GM13976 (cell line): ENCODE results near the gene NACAD.
A peak's percentile ranks its signal among the peaks of the same experiment; 100 is the strongest.

Experiments used
- DNase-seq: peaks from one replicate; pipeline ENCODE4 v3.0.0; 2012; ENCODE audit warnings: low spot score
- in situ Hi-C: fragments of 300-500 bp; cut with MboI; formaldehyde crosslinking; loops from one replicate; pipeline ENCODE4 v1.12.0; 2022; ENCODE audit warnings: low sequenced_read_pairs, mixed read lengths, inconsistent platforms; ENCODE audit not compliant: unreplicated experiment
- TF ChIP-seq, protein P1 (sequence below): IDR thresholded peaks from 2 replicates; pipeline ENCODE4 v1.5.1; 2012; ENCODE audit warnings: borderline replicate concordance, mild to moderate bottlenecking; ENCODE audit not compliant: insufficient read depth; ENCODE audit errors: extremely low read depth, missing control alignments, control extremely low read depth

NACAD gene

GRCh38 chr7:45102785-45103712 lies 14.3 kb upstream of the NACAD start:
- no peak for DNase-seq
- in situ Hi-C loops = no loop called here
- TF ChIP-seq, protein P1, sequence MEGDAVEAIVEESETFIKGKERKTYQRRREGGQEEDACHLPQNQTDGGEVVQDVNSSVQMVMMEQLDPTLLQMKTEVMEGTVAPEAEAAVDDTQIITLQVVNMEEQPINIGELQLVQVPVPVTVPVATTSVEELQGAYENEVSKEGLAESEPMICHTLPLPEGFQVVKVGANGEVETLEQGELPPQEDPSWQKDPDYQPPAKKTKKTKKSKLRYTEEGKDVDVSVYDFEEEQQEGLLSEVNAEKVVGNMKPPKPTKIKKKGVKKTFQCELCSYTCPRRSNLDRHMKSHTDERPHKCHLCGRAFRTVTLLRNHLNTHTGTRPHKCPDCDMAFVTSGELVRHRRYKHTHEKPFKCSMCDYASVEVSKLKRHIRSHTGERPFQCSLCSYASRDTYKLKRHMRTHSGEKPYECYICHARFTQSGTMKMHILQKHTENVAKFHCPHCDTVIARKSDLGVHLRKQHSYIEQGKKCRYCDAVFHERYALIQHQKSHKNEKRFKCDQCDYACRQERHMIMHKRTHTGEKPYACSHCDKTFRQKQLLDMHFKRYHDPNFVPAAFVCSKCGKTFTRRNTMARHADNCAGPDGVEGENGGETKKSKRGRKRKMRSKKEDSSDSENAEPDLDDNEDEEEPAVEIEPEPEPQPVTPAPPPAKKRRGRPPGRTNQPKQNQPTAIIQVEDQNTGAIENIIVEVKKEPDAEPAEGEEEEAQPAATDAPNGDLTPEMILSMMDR = no peak

GRCh38 chr7:45101748-45102147 lies 13.0 kb upstream of the NACAD start:
- TF ChIP-seq, protein P1 = no peak
- no peak for DNase-seq
- in situ Hi-C loops = no loop called here

DNA sequence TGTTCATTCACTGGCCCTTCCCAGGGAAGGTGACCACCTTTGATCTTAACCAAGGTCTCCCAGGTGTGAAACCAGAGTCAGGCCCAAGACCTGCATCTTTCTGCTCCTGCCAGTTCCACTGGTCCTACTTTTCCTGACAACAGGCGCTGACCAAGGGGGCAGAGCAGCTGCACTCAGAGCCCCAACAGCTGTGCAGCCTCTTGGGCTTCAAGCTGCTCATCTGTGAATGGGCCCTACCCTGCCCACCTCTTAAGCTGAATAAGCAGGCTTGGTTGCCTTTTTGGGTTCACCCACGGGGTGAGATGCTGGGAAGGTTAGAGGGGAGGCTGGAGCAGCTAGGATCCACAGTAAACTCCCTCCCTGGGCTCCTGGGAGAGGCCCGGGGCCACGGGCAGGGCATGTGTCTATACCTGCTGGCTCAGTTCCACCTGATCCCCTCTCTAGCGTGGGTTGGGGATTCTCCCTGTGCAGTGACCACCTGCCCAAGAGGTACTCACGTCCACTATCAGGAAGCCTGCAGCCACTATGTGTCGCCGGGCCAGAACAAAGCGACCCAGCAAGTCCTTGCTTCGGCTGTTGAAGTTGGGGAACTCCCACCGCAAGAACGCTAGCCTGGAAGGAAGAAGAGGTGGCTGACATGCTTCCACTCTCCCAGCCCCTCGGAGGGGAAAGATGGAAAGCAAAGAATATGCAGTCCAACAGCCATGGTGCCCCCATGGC lies 12.2 kb upstream of the NACAD start:
- DNase-seq = no peak
- in situ Hi-C loops = no loop called here
- TF ChIP-seq, protein P1 = no peak

- TF ChIP-seq, protein P1 = no peak
- in situ Hi-C loops = no loop called here
- DNase-seq = no peak
Measured at GRCh38 chr7:45099891-45100760, 11.4 kb upstream of the NACAD start.

- in situ Hi-C loops = no loop called here
- TF ChIP-seq, protein P1 = no peak
- DNase-seq = peak; percentile 28
Measured at GRCh38 chr7:45098983-45099839, 10.4 kb upstream of the NACAD start.
